Measurements from ENCODE around the gene SELPLG. TPM values are rescaled to one million over a fixed set of nuclear protein-coding genes. Genes with fewer than 3 reads are reported as not detected.

Gene SELPLG
- total RNA-seq, 1 donor from 2014 or later: 15.4 TPM

- no peak for DNase-seq (ENCODE audit: low spot score)
Observed at GRCh38 chr12:108605690-108606406, 27.8 kb downstream of the SELPLG start.

GRCh38 chr12:108605000-108605689 is 28.5 kb downstream of the SELPLG start:
- no peak for DNase-seq (ENCODE audit: low spot score)

GRCh38 chr12:108604208-108604941 is 29.3 kb downstream of the SELPLG start:
- DNase-seq (ENCODE audit: low spot score): no peak

GRCh38 chr12:108603743-108604142 is 30.0 kb downstream of the SELPLG start:
- DNase-seq (ENCODE audit: low spot score): no peak

- no peak for DNase-seq (ENCODE audit: low spot score)
Observed at GRCh38 chr12:108602976-108603704, 30.6 kb downstream of the SELPLG start.

GRCh38 chr12:108602209-108602705 is 31.4 kb downstream of the SELPLG start:
- DNase-seq (ENCODE audit: low spot score): no peak

GRCh38 chr12:108600702-108601007 is 33.0 kb downstream of the SELPLG start:
- no peak for DNase-seq (ENCODE audit: low spot score)

- no peak for DNase-seq (ENCODE audit: low spot score)
Observed at GRCh38 chr12:108599948-108600701, 33.6 kb downstream of the SELPLG start.

- DNase-seq (ENCODE audit: low spot score): no peak
Observed at GRCh38 chr12:108599541-108599940, 34.2 kb downstream of the SELPLG start.

- no peak for DNase-seq (ENCODE audit: low spot score)
Observed at GRCh38 chr12:108598553-108599250, 35.0 kb downstream of the SELPLG start.

GRCh38 chr12:108597559-108598471 is 35.9 kb downstream of the SELPLG start, which contains the start of gene TMEM119:
TSS of gene TMEM119 (minus strand) at chr12:108598084. CDS start at chr12:108592383, 5,701 bp downstream.
- DNase-seq (ENCODE audit: low spot score): no peak

GRCh38 chr12:108596854-108597558 is 36.7 kb downstream of the SELPLG start:
- no peak for DNase-seq (ENCODE audit: low spot score)

GRCh38 chr12:108595711-108596647 is 37.7 kb downstream of the SELPLG start:
- DNase-seq (ENCODE audit: low spot score): no peak

- no peak for DNase-seq (ENCODE audit: low spot score)
Observed at GRCh38 chr12:108594960-108595710, 38.6 kb downstream of the SELPLG start.

- DNase-seq (ENCODE audit: low spot score): no peak
Observed at GRCh38 chr12:108594323-108594903, 39.3 kb downstream of the SELPLG start.

Data from mesenteric fat pad (tissue), 1 donor.